Stomach smooth muscle (tissue), 2 donors: ENCODE data around the gene SGCA.
A peak's percentile ranks its signal among the peaks of the same experiment; 100 is the strongest.

Source experiments
- H3K27ac ChIP-seq: one replicate; pipeline ENCODE4 v1.7.0; 2013; ENCODE audit warnings: mild to moderate bottlenecking, low read length, inconsistent platforms
- H3K27me3 ChIP-seq, 2 donors: one replicate each; pipeline ENCODE4 v1.7.0; 2013; ENCODE audit warnings: low read length in 2 of 2; ENCODE audit not compliant: insufficient read depth in 2 of 2, control insufficient read depth in 1 of 2
- H3K36me3 ChIP-seq, 2 donors: one replicate each; pipeline ENCODE4 v1.7.0; 2013; ENCODE audit warnings: low read length in 2 of 2; ENCODE audit not compliant: control insufficient read depth in 2 of 2, insufficient read depth in 2 of 2
- H3K4me1 ChIP-seq: one replicate; pipeline ENCODE4 v1.7.0; 2013; ENCODE audit warnings: low read length; ENCODE audit not compliant: control insufficient read depth, insufficient read depth
- H3K4me3 ChIP-seq, 2 donors: one replicate each; pipeline ENCODE4 v1.7.0; 2013; ENCODE audit warnings: low read length in 2 of 2
- H3K9ac ChIP-seq, 2 donors: one replicate each; pipeline ENCODE4 v1.7.0; 2013; ENCODE audit warnings: low read length in 2 of 2, mild to moderate bottlenecking in 1 of 2
- H3K9me3 ChIP-seq, 2 donors: one replicate each; pipeline ENCODE4 v1.7.0; 2013; ENCODE audit warnings: low read length in 2 of 2; ENCODE audit not compliant: control insufficient read depth in 2 of 2
- donor health status: healthy.
- donor health status: Pancreatic carcinoma.

SGCA gene

GRCh38 chr17:50177983-50178834 is 12.4 kb downstream of the SGCA start:
- H3K27me3 ChIP-seq, result no peaks in the 10 kb centered on the region
- H3K9me3 ChIP-seq, result no peaks in the 10 kb centered on the region
- peak overlapping the region; percentile 89 for H3K27ac ChIP-seq
- no peaks in the 10 kb centered on the region for H3K36me3 ChIP-seq
- H3K4me3 ChIP-seq, result peak overlapping the region; percentile 27 to 57
- H3K4me1 ChIP-seq, result peaks cover 48% of the 10 kb centered on the region
- H3K9ac ChIP-seq, result peak overlapping the region; percentile 47

- Histone ChIP-seq H3K36me3 (no peaks in the 10 kb centered on the region), H3K4me1 (peaks cover 54% of the 10 kb centered on the region)
Observed at GRCh38 chr17:50180111-50180510, 14.3 kb downstream of the SGCA start.

GRCh38 chr17:50180620-50181019 is 14.8 kb downstream of the SGCA start:
- H3K4me3 ChIP-seq, result no peak overlapping the region
- H3K27me3 ChIP-seq, result no peaks in the 10 kb centered on the region
- peaks cover 54% of the 10 kb centered on the region for H3K4me1 ChIP-seq
- H3K36me3 ChIP-seq, result peaks cover under 1 to 1% of the 10 kb centered on the region in 2 donors
- H3K9me3 ChIP-seq, result no peaks in the 10 kb centered on the region
- no peak overlapping the region for H3K9ac ChIP-seq
- no peak overlapping the region for H3K27ac ChIP-seq

More at GRCh38 chr17:50180111-50180510, 14.3 kb downstream of the SGCA start:
- no peak overlapping the region for H3K4me3 ChIP-seq
- H3K9ac ChIP-seq, result no peak overlapping the region
- H3K27me3 ChIP-seq, result no peaks in the 10 kb centered on the region
- H3K27ac ChIP-seq, result no peak overlapping the region
- H3K9me3 ChIP-seq, result no peaks in the 10 kb centered on the region

GRCh38 chr17:50181144-50181543 is 15.3 kb downstream of the SGCA start:
- H3K36me3 ChIP-seq, result peaks cover 6 to 7% of the 10 kb centered on the region in 2 donors
- H3K27ac ChIP-seq, result no peak overlapping the region
- H3K4me1 ChIP-seq, result peaks cover 53% of the 10 kb centered on the region
- H3K4me3 ChIP-seq, result no peak overlapping the region
- H3K9ac ChIP-seq, result no peak overlapping the region
- H3K9me3 ChIP-seq, result no peaks in the 10 kb centered on the region
- no peaks in the 10 kb centered on the region for H3K27me3 ChIP-seq

- H3K4me1 ChIP-seq, result peaks cover 55% of the 10 kb centered on the region
- H3K36me3 ChIP-seq, result peaks cover 13 to 14% of the 10 kb centered on the region in 2 donors
- no peak overlapping the region for H3K9ac ChIP-seq
- H3K9me3 ChIP-seq, result no peaks in the 10 kb centered on the region
- no peaks in the 10 kb centered on the region for H3K27me3 ChIP-seq
- no peak overlapping the region for H3K4me3 ChIP-seq
- peak overlapping the region; percentile 46 for H3K27ac ChIP-seq
Observed at GRCh38 chr17:50181591-50182560, 16.1 kb downstream of the SGCA start.

GRCh38 chr17:50182783-50183420 is 17.1 kb downstream of the SGCA start:
- peaks cover 54% of the 10 kb centered on the region for H3K4me1 ChIP-seq
- no peak overlapping the region for H3K9ac ChIP-seq
- H3K4me3 ChIP-seq, result no peak overlapping the region
- peaks cover 23% of the 10 kb centered on the region in 2 donors for H3K36me3 ChIP-seq
- no peaks in the 10 kb centered on the region for H3K27me3 ChIP-seq
- H3K9me3 ChIP-seq, result no peaks in the 10 kb centered on the region
- peak overlapping the region; percentile 53 for H3K27ac ChIP-seq

GRCh38 chr17:50183421-50183994 is 17.7 kb downstream of the SGCA start:
- Histone ChIP-seq H3K4me1 (peaks cover 54% of the 10 kb centered on the region), H3K27ac (peak overlapping the region; percentile 53), H3K9me3 (no peaks in the 10 kb centered on the region), H3K9ac (no peak overlapping the region), H3K27me3 (no peaks in the 10 kb centered on the region), H3K36me3 (peaks cover 29 to 30% of the 10 kb centered on the region in 2 donors), H3K4me3 (no peak overlapping the region)

- Histone ChIP-seq H3K36me3 (peaks cover 34 to 35% of the 10 kb centered on the region in 2 donors), H3K9me3 (no peaks in the 10 kb centered on the region), H3K9ac (peak overlapping the region in 1 of 2 donors; percentile 42), H3K4me3 (no peak overlapping the region), H3K27me3 (no peaks in the 10 kb centered on the region), H3K27ac (peak overlapping the region; percentile 53), H3K4me1 (peaks cover 56% of the 10 kb centered on the region)
Observed at GRCh38 chr17:50184064-50184463, 18.3 kb downstream of the SGCA start.

- H3K4me3 ChIP-seq, result no peak overlapping the region
- H3K36me3 ChIP-seq, result peaks cover 41 to 42% of the 10 kb centered on the region in 2 donors
- no peaks in the 10 kb centered on the region for H3K27me3 ChIP-seq
- H3K9me3 ChIP-seq, result no peaks in the 10 kb centered on the region
- H3K27ac ChIP-seq, result peak overlapping the region; percentile 64
- peak overlapping the region in 1 of 2 donors; percentile 20 for H3K9ac ChIP-seq
- H3K4me1 ChIP-seq, result peaks cover 61% of the 10 kb centered on the region
Observed at GRCh38 chr17:50184611-50185398, 19.0 kb downstream of the SGCA start.
